ENCODE measurements around the gene RNF166. TPM values are rescaled to one million over a fixed set of nuclear protein-coding genes. Genes with fewer than 3 reads are reported as not detected.

Gene RNF166
- total RNA-seq, 4 donors from 2014 or later, result 22.9 to 32.5 (median 26.1) TPM

- DNase-seq (no peak), ATAC-seq (no peak)
- TF ChIP-seq, protein P1, sequence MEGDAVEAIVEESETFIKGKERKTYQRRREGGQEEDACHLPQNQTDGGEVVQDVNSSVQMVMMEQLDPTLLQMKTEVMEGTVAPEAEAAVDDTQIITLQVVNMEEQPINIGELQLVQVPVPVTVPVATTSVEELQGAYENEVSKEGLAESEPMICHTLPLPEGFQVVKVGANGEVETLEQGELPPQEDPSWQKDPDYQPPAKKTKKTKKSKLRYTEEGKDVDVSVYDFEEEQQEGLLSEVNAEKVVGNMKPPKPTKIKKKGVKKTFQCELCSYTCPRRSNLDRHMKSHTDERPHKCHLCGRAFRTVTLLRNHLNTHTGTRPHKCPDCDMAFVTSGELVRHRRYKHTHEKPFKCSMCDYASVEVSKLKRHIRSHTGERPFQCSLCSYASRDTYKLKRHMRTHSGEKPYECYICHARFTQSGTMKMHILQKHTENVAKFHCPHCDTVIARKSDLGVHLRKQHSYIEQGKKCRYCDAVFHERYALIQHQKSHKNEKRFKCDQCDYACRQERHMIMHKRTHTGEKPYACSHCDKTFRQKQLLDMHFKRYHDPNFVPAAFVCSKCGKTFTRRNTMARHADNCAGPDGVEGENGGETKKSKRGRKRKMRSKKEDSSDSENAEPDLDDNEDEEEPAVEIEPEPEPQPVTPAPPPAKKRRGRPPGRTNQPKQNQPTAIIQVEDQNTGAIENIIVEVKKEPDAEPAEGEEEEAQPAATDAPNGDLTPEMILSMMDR (IDR thresholded peaks at IDR 0.05 in 4 of 5, conservative IDR thresholded peaks at IDR 0.05 in 1 of 5), result no peak
- no peak for TF ChIP-seq POLR2A (IDR thresholded peaks at IDR 0.05)
- H3K4me3 ChIP-seq, result no peak overlapping the region
- peaks cover 23 to 26% of the 10 kb centered on the region in 2 donors for H3K4me1 ChIP-seq
- intact Hi-C loops (cut with DNase I; ENCODE audit: low total_unique reads) (loop anchor here (10.0 kb wide), 1 partner anchor 152 kb away; the partner anchor contains the start of genes GALNS and TRAPPC2L), in situ Hi-C loops (cut with MboI; ENCODE audit: low sequenced_read_pairs in 4 of 4) (loop anchor here in 1 of 4 donors (10.0 kb wide), 1 partner anchor 128 kb away; the partner anchor contains the start of gene ZC3H18)
- H3K36me3 ChIP-seq, result peaks cover 0 to 20% of the 10 kb centered on the region in 2 donors
- peak overlapping the region in 3 of 4 donors; percentile 43 to 72 (median 71) for H3K27ac ChIP-seq
- H3K27me3 ChIP-seq, result no peaks in the 10 kb centered on the region
- no peaks in the 10 kb centered on the region for H3K9me3 ChIP-seq
Measured at GRCh38 chr16:88702371-88703210, 3.6 kb downstream of the RNF166 start.

DNA sequence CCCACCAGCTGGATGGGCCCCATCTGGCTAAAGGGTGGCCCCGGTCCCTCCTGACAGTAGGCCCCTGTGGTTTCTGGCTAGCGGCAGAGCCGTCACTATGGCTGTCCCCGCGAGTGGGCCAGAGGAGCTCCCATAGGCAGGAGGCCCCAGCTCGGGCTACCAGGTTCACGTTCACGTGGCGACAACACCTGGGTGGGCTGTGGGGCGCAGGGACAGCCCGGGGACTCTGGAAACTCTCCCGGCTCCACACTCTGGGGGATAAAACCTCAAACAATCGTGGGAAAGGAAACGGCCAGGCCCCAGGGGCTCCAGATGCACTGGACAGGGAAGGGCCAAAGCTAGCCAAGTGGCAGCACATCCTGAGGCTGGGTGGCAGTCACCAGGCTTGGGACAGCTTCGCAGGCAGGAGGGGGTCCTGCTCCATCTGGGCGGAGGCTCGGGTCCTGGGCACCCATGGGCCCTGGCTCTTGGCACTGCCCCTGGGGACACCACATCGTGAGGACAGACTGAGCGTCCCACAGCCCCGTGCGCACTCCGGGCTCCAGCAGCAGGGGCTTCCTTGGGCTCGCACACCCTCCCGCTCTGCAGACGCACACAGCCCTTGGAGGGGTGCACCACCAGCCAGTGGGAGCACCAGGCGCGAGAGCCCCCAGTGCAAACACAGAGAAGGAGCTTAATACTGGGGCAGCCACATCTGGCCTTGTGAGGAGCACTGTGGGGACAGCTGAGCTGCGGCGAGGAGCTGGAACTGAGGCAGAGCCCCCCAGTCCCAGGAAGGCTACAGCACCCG, 4.4 kb downstream of the RNF166 start:
- in situ Hi-C loops (cut with MboI; ENCODE audit: low sequenced_read_pairs in 4 of 4) (loop anchor here in 1 of 4 donors (10.0 kb wide), 1 partner anchor 127 kb away; the partner anchor contains the start of gene ZC3H18), intact Hi-C loops (cut with DNase I; ENCODE audit: low total_unique reads) (loop anchor here (10.0 kb wide), 1 partner anchor 153 kb away; the partner anchor contains the start of genes GALNS and TRAPPC2L)
- no peak for ATAC-seq
- DNase-seq, result no peak
- Histone ChIP-seq H3K4me3 (peak overlapping the region in 2 of 4 donors; percentile 2 to 24), H3K9me3 (no peaks in the 10 kb centered on the region), H3K36me3 (peaks cover 0 to 28% of the 10 kb centered on the region in 2 donors), H3K27me3 (no peaks in the 10 kb centered on the region), H3K27ac (peak overlapping the region in 3 of 4 donors; percentile 43 to 72 (median 71)), H3K4me1 (peaks cover 15 to 18% of the 10 kb centered on the region in 2 donors)
- TF ChIP-seq, protein P1 (IDR thresholded peaks at IDR 0.05 in 4 of 5, conservative IDR thresholded peaks at IDR 0.05 in 1 of 5), result no peak
- TF ChIP-seq POLR2A (IDR thresholded peaks at IDR 0.05), result no peak

- H3K4me3 ChIP-seq, result peak overlapping the region in 2 of 4 donors; percentile 2 to 24
- no peaks in the 10 kb centered on the region for H3K27me3 ChIP-seq
- intact Hi-C loops (cut with DNase I; ENCODE audit: low total_unique reads) (loop anchor here (10.0 kb wide), 1 partner anchor 154 kb away; the partner anchor contains the start of genes GALNS and TRAPPC2L), in situ Hi-C loops (cut with MboI; ENCODE audit: low sequenced_read_pairs in 4 of 4) (loop anchor here in 1 of 4 donors (10.0 kb wide), 1 partner anchor 126 kb away; the partner anchor contains the start of gene ZC3H18)
- peak in 1 of 2 donors; percentile 26 for ATAC-seq
- peak overlapping the region in 3 of 4 donors; percentile 46 to 72 (median 71) for H3K27ac ChIP-seq
- H3K4me1 ChIP-seq, result peaks cover 18 to 19% of the 10 kb centered on the region in 2 donors
- DNase-seq, result peak; percentile 75 to 78
- peaks cover 0 to 32% of the 10 kb centered on the region in 2 donors for H3K36me3 ChIP-seq
- TF ChIP-seq, protein P1 (IDR thresholded peaks at IDR 0.05 in 4 of 5, conservative IDR thresholded peaks at IDR 0.05 in 1 of 5), result no peak
- TF ChIP-seq POLR2A (IDR thresholded peaks at IDR 0.05), result no peak
- no peaks in the 10 kb centered on the region for H3K9me3 ChIP-seq
Measured at GRCh38 chr16:88700636-88701482, 5.3 kb downstream of the RNF166 start.

DNA sequence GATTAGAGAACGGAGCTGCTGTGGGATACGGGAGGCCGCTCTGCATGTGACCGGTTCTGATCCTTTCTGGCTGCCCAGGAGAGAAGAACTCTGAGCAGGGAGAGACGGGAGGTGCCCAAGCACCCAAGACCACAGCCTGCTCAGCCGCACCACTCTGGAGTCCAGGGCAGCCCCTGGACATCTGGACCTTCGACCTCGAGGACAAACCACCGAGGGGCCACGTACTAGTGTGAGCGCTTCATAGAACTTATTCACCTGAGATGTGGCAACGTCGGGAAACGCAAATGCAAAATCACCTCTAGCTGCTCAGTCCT, 5.9 kb downstream of the RNF166 start:
- peaks cover 19 to 21% of the 10 kb centered on the region in 2 donors for H3K4me1 ChIP-seq

More for the DNA sequence above, 5.9 kb downstream of the RNF166 start:
- ATAC-seq (no peak), DNase-seq (no peak)
- Histone ChIP-seq H3K9me3 (no peaks in the 10 kb centered on the region), H3K27ac (peak overlapping the region in 1 of 4 donors; percentile 71), H3K27me3 (no peaks in the 10 kb centered on the region), H3K4me3 (peak overlapping the region in 1 of 4 donors; percentile 24), H3K36me3 (peaks cover 0 to 32% of the 10 kb centered on the region in 2 donors)
- intact Hi-C loops (cut with DNase I; ENCODE audit: low total_unique reads) (loop anchor here (10.0 kb wide), 1 partner anchor 155 kb away; the partner anchor contains the start of genes GALNS and TRAPPC2L), in situ Hi-C loops (cut with MboI; ENCODE audit: low sequenced_read_pairs in 4 of 4) (loop anchor here in 1 of 4 donors (10.0 kb wide), 1 partner anchor 125 kb away; the partner anchor contains the start of gene ZC3H18)
- TF ChIP-seq, protein P1 (IDR thresholded peaks at IDR 0.05 in 4 of 5, conservative IDR thresholded peaks at IDR 0.05 in 1 of 5), result no peak
- no peak for TF ChIP-seq POLR2A (IDR thresholded peaks at IDR 0.05)
